Vagina (tissue), 2 donors: ENCODE measurements around the gene BFAR.

Experiments used
- CTCF ChIP-seq, 3 experiments: fragments of 450-650 bp in 2 of 3; fragments of 200-600 bp in 1 of 3; sonication (generic) in 1 of 3; IDR thresholded peaks; one replicate each; pipeline ENCODE4 v1.5.1; 2017 to 2019; ENCODE audit warnings: antibody characterized with exemption in 3 of 3, mild to moderate bottlenecking in 2 of 3, moderate library complexity in 2 of 3
- POLR2A ChIP-seq, 2 donors: fragments of 450-650 bp; IDR thresholded peaks; one replicate each; pipeline ENCODE4 v1.6.1; 2017; ENCODE audit warnings: antibody characterized with exemption in 2 of 2, mild to moderate bottlenecking in 2 of 2, moderate library complexity in 2 of 2

DNA sequence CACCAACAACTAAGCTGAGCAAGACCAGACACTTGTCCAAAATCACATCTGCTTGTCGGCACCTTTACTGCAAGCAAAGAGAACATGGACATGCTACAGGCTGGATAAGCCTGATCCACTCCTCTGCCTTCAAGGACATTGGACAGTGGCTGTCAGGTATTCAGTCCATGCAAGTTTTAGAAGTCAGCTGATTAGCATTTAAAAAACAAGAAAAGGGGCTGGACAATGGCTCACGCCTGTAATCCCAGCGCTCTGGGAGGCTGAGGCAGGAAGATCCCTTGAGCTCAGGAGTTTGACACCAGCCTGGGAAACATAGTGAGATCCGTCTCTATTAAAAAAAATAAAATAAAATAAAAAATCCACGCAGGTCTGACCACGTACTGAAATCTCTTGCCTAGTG, 23.0 kb upstream of the BFAR start:
- TF ChIP-seq POLR2A (IDR thresholded peaks at IDR 0.05) (no peak), CTCF (IDR thresholded peaks at IDR 0.05) (no peak)
